Measurements from ENCODE around the gene SUGCT.

SUGCT gene

DNA sequence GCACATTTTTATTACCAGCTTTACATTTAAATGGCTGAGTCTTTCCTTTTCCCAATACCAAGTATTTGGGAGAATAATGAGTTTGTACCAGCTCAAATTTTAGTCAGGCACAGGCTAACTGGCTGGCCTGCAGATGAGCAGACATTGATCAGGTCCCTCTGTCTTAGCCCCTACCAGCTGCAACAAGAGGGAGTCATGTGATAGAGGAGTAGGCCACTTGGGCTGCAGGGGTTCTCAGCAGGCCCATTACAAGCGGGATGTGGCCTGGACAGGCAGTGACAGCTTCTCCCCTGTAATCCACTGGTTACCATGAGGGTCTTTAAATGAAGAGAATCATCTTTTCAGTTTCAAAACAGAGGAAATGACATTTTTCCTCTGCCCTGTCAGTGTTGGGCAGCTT, 283.6 kb downstream of the SUGCT start:
- DNase-seq: no peak

- peak; percentile 33 for DNase-seq
Observed at GRCh38 chr7:40418983-40419382, 284.2 kb downstream of the SUGCT start.

- DNase-seq: no peak
Observed at GRCh38 chr7:40419806-40420205, 285.0 kb downstream of the SUGCT start.

DNA sequence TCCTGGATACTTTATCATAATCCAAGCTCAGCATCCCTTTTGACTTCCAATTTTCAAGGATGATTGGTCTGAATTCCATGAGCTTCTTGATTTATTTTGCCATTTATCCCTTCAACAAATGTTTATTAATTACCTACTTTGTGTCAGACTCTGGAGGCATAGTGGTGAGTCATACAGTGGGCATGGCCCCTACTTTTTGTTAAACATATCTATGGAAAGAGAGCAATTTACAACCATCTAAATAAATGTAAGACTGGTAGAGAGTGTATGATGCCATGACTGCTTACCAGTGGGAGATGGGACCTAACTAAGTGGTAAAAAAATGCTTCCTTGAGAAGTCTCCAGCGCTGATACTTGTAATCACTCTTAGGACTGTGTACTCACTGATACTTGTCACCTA, 286.6 kb downstream of the SUGCT start:
- DNase-seq: no peak

DNA sequence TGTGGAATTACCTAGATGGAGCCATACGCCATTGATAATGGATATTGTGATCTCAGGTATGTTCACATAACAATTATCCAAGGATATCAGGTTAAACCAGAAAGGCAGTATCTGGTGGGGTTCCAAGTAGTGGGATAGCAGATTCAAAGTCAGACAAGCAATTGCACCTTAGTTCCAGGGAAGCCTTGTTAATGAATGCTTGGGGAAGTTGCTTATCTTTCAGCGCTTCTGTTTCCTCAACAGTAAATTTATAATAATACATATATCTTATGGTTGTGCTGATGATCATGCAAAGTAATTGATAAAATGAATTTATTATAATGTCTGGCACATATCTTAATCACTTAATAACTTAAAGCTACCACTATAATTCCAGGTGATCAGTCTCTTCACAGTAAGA, 290.9 kb downstream of the SUGCT start:
- no peak for DNase-seq

GRCh38 chr7:40428421-40428820, 293.6 kb downstream of the SUGCT start:
- DNase-seq: no peak

DNA sequence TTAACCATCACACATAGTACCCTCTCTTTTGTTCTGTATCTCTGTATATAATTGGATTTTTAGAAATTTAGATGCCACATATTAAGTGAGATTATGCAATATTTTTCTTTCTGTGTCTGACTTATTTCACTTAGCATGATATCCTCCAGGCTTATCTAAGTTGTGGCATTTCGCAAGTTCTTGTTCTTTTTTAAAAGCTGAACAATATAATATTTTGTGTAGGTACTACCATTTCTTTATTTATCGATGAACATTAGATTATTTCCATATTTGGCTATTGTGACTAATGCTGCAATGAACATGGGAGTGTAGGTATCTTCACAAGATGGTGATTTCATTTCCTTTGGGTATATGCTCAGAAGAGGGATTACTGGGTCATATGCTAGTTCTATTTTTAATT, 295.0 kb downstream of the SUGCT start:
- no peak for DNase-seq

DNA sequence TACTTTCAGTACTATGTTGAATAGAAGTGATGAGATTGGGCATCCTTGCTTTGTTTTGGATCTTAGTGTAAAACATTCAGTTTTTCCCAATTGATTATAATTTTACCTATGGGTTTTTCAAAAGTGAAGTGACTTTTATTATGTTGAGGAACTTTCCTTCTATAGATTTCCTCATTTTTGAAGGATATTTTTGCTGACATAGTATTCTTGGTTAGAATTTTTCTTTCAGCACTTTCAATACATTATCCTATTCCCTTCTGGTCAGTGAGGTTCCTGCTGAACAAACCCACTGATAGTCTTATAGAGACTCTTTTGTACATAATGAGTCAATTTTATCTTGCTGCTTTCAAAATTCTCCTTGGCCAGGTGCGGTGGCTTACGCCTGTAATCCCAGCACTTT, 297.2 kb downstream of the SUGCT start:
- DNase-seq: no peak

GRCh38 chr7:40436710-40437109, 301.9 kb downstream of the SUGCT start:
- DNase-seq: peak; percentile 30

DNA sequence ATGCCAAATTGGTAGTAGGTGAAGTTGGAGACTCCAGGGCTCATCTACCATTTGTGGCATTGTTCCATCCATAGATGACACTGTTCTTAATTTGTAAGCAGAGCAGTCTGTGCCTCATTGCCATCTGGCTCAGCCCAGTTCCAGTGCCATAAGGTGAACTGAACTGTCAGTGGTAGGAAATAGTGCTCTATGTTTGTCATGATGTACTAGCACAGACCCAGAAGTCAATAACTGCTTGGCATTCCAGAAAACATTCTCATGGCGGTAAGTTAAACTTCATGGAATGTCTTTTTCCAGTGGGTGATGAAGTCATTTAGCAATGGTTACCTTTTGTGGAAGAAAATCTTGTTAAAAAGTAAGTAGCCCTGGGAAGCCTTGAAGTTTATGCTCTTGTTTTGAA, 302.7 kb downstream of the SUGCT start:
- peak; percentile 98 for DNase-seq

- DNase-seq: no peak
Observed at GRCh38 chr7:40437936-40438634, 303.3 kb downstream of the SUGCT start.

DNA sequence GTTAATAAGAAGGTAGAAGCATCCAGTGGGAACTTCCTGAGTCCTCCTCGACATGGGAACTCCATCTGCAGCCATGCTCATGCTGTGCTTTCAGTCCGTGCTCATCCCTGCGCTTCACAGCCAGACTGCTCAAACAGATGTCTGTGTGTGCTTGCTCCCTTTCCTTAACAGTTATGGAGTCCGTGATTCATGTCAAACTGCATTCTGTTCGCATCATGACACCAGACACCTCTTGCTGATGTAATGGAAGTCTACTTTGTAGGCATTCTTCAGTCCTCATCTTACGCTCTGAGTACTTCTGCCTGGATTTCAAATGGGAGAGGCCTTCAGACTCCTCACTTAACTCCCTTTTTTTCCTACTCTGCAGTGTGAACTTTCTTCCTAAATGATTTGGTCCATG, 304.9 kb downstream of the SUGCT start:
- DNase-seq: peak; percentile 59

GRCh38 chr7:40447345-40447744, 312.5 kb downstream of the SUGCT start:
- no peak for DNase-seq

DNA sequence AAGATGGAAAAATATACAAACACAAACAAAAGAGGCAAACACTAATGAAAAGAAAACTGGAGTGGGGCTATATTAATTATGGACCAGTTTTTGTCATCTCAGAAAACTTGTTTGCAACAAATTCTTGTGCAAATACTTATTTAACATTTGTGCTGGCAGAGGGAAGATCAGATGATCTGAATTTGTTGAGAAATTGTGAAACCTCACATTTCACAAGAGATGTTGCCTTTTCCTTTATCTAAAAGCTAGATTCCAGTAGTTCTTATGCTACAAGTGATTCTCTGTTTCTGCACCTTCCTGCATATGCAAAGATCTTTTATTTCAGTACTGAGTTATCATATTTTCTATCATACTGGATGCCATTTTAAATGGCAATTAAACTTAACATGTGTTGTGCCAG, 320.7 kb downstream of the SUGCT start:
- DNase-seq: no peak

DNA sequence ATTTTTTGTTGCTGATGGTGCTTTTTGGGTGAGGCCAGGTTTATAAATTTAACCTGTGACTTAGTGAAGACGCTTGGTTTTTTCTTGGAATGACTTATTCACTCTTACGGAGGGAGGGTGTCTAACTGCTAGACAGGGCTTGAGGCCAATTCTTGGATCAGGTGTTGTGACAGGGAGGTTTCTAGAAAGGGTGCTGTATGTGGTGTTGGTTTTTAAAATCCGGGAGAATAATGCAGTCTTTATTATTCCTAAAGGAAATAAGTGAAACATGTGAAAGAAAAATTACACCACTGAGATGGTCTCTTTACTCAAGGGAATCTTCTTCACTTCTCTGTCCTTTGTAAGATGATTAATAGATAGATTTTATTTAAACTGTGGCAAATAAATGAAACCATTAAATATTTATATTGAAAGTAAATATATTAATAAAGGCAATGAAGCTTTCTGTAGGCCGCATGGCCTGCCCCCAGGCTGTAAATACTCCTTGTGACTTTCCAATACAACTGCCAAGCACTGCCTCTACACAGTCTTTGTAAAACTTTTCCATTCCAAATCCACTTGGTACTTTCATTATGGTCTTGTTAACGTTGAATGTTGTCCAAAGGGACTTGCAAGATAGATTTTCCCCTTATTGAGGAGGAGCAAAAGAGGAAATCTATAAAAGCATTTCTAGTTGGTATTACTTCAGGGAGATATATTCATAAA, 323.1 kb downstream of the SUGCT start:
- DNase-seq: no peak

DNA sequence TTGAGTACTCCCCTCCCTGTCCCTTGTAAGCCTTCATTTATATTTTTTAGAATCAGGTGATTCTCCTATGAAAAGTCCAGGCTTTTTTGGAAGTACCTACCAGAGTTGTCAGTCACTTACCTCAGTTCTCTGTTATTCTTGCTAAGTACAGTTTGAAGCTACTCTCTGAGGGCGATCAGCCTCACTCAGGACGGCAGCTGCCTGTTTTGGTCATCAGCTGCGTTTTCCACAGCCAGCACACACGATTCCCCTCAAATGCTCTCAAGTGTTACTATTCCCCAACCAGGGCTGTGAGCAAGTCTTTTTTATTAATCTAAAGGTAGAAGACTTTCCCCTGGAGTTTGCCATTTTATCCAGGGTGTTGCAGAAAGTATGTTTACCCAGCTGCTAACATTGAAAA, 328.6 kb downstream of the SUGCT start:
- DNase-seq: no peak

- peak; percentile 94 for DNase-seq
Observed at GRCh38 chr7:40468891-40469864, 334.4 kb downstream of the SUGCT start.

DNA sequence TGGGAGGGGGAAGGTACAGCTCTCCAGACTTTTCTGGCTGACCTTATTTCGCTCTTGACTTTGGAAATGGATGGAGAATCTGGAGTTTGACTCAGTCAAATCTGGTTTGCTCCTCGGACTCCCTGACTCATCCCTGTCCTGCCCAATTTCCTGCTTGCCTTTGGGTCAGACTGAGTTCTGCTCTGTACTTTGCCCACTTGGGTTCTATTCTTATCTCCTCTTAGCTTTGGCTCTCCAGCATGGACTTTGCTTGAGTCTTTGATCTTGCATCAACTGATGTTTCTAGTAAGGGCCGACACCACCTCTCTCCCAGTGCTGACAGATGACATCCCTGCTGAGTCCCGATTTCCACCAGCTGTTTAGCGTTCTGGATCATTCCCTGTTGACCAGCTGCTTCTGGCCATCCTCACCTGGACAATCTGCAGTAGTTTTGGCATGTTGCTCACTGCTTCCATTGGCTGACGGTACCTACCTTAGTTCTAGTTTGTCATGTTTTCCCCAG, 335.3 kb downstream of the SUGCT start:
- peak; percentile 78 for DNase-seq

DNA sequence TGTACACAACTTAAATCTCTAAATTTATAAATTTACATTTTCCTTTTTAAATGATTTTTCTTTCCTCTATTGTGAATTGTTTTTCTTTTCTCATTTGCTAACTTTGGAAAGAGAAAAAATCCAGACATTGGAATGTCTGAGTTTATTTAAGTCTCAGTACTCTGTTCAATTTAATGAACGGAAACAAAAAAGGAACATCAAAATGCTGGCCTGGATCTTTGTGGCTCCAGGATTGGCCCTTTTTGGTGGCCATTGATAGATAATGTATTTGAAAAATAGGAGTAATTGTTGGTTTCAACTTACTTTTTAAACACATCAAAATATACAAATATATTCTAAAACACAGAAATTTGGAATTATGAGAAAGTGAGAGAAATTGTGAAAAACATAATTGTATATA, 336.0 kb downstream of the SUGCT start:
- peak; percentile 52 for DNase-seq

- DNase-seq: no peak
Observed at GRCh38 chr7:40471891-40472290, 337.1 kb downstream of the SUGCT start.

- DNase-seq: no peak
Observed at GRCh38 chr7:40474790-40475680, 340.2 kb downstream of the SUGCT start.

DNA sequence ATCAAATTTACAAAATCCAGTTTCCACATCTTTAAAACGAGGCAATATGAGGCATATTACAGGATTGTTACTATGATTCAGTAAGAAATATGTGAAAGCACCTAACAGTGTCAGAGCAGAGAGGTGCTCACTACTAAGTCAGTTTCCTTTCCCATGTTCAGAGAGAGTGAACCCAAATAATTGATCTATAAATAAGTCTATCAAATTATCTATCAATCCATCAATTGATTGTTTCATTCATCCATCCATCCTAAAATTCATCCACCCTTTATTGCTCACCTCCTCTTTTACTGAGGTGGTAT, 340.8 kb downstream of the SUGCT start:
- DNase-seq: no peak

- DNase-seq: no peak
Observed at GRCh38 chr7:40477094-40477493, 342.3 kb downstream of the SUGCT start.

All from fibroblast of skin of right biceps (primary cell).